Psoas muscle (tissue), 8 donors: Measurements from ENCODE around the gene PGAP6. TPM values are rescaled to one million over a fixed set of nuclear protein-coding genes. Genes with fewer than 3 reads are reported as not detected.

Source experiments
- ATAC-seq, 4 donors: fragments of 200-7000 bp; cut with Tn5 transposase; one replicate each; pipeline ENCODE4 v1.9.1; 2020; ENCODE audit warnings: moderate library complexity in 3 of 4, mild to moderate bottlenecking in 2 of 4
- DNase-seq, 2 donors: peaks; one replicate each; pipeline ENCODE4 v3.0.0-alpha.2; 2020
- H3K27ac ChIP-seq: fragments of 200-600 bp; one replicate; pipeline ENCODE4 v1.8.0; 2022
- H3K27me3 ChIP-seq, 3 donors: fragments of 200-600 bp in 1 of 3; one replicate each; pipeline versions ENCODE4 v1.6.1 to v1.8.0; 2013 to 2022; ENCODE audit warnings: low read length in 2 of 3, mild to moderate bottlenecking in 2 of 3, moderate library complexity in 1 of 3; ENCODE audit not compliant: insufficient read depth in 3 of 3
- H3K36me3 ChIP-seq, 2 donors: fragments of 200-600 bp in 1 of 2; one replicate each; pipeline versions ENCODE4 v1.6.1 to v1.8.0; 2013 to 2022; ENCODE audit warnings: low read depth in 1 of 2, mild to moderate bottlenecking in 1 of 2, moderate library complexity in 1 of 2; ENCODE audit not compliant: insufficient read depth in 1 of 2
- H3K4me1 ChIP-seq: fragments of 200-600 bp; one replicate; pipeline ENCODE4 v1.8.0; 2022
- H3K4me3 ChIP-seq: fragments of 200-600 bp; one replicate; pipeline ENCODE4 v1.8.0; 2022; ENCODE audit warnings: mild to moderate bottlenecking
- H3K9me3 ChIP-seq: fragments of 200-600 bp; one replicate; pipeline ENCODE4 v1.8.0; 2022
- CTCF ChIP-seq: fragments of 200-600 bp; IDR thresholded peaks from one replicate; pipeline ENCODE4 v1.8.0; 2022; ENCODE audit warnings: antibody characterized with exemption
- WGBS, 3 donors: extraction: QIAGEN DNeasy Blood & Tissue Kit; methylation state at CpG; one replicate each; pipeline versions ENCODE4 v1.1.6 to v1.1.7; 2013; 5-methylcytosine and 5-hydroxymethylcytosine counted together
- intact Hi-C, 2 donors: fragments of 100-400 bp; cut with DNase I; formaldehyde crosslinking; loops; one replicate each; pipeline versions ENCODE4 v1.11.0 to v1.14.2; 2022
- polyA plus RNA-seq, 3 donors: library from polyadenylated mRNA; stranded (reverse); fragments of 200-250 nt; gene quantifications; one replicate each; pipeline ENCODE4 v1.2.3, GENCODE V29; 2013
- total RNA-seq, 4 donors: library from RNA; stranded (reverse); fragmentation: NEBNext Ultra II Directional in 2 of 4; extraction: Animal tissue kit (Norgen Biotek cat#: 25700) in 2 of 4; gene quantifications; one replicate each; pipeline versions ENCODE4 v1.2.1 to v1.2.4, GENCODE V29; 2021 to 2023
- donor health status: healthy with polysubstance abuse.
- donor health status: DM: no; HTN: no; CAD: no; lungs with moderate emphysema.
- donor health status: Bipolar disorder and iron deficiency.
- donor health status: healthy.
- donor health status: DM: yes; HTN: yes; CAD: no.
- donor health status: DM: no; HTN: no; CAD: no.
- donor health status: DM: no; HTN: no; CAD: no.
- donor health status: DM: yes; HTN: yes; CAD: no.

The PGAP6 gene
- total and polyA plus RNA-seq, 7 donors: 26.0 to 46.9 (median 33.8) TPM

DNA sequence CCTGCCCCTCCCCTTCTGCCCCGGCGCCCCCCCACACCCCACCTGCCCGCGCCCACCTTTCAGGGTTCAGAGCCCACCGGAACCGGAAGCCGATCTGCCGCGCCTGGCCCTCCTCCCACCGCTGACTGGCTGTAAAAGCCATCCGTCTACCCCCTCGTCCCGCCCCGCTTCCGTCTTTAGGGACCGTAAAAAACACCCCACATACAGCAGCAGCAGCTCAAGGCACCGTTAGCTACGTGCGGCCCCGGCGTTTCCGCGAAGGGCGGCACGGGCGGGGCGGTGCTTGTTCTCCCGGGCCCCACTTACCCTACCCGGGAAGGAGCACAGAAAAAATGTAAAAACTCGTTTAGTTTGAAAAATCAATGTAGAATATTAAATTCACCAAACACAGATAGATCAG lies 11.3 kb downstream of the PGAP6 start, which contains the start of gene MRPL28:
Gene MRPL28, minus strand, starts transcription at position 96 of the 400 bp plus-strand sequence. CDS start 320 bp downstream, outside the sequence.
- H3K27ac ChIP-seq: peak within 1 kb of the TSS; percentile 67
- no peak for TF ChIP-seq CTCF
- H3K9me3 ChIP-seq: no peaks in the 10 kb centered on the region
- 0% methylated on average over 26 to 30 of the region's 30 CpGs for WGBS, 3 donors
- ATAC-seq (peak; percentile 94 to 98 (median 96)), DNase-seq (peak; percentile 94 to 97)
- H3K27me3 ChIP-seq: no peaks in the 10 kb centered on the region
- intact Hi-C loops: no loop called here
- peaks cover 4 to 72% of the 10 kb centered on the region in 2 donors for H3K36me3 ChIP-seq
- H3K4me1 ChIP-seq: peaks cover 13% of the 10 kb centered on the region
- peak within 1 kb of the TSS; percentile 60 for H3K4me3 ChIP-seq

GRCh38 chr16:369866-370436 lies 11.8 kb downstream of the PGAP6 start:
- ATAC-seq (peak in 3 of 4 donors; percentile 44 to 74 (median 48)), DNase-seq (no peak)
- Histone ChIP-seq H3K27me3 (no peaks in the 10 kb centered on the region), H3K27ac (no peak overlapping the region), H3K36me3 (peaks cover 4 to 67% of the 10 kb centered on the region in 2 donors), H3K9me3 (no peaks in the 10 kb centered on the region), H3K4me1 (peaks cover 13% of the 10 kb centered on the region), H3K4me3 (peak overlapping the region; percentile 60)
- 26 to 30% (median 29%) methylated on average over 36 to 44 of the region's 44 CpGs for WGBS, 3 donors
- TF ChIP-seq CTCF: no peak
- intact Hi-C loops: no loop called here

GRCh38 chr16:369275-369865 lies 12.4 kb downstream of the PGAP6 start:
- H3K4me1 ChIP-seq: peaks cover 13% of the 10 kb centered on the region
- ATAC-seq (no peak), DNase-seq (no peak)
- intact Hi-C loops: no loop called here
- H3K27me3 ChIP-seq: peaks cover 0 to 5% (median 0%) of the 10 kb centered on the region in 3 donors
- peak overlapping the region; percentile 60 for H3K4me3 ChIP-seq
- no peak overlapping the region for H3K27ac ChIP-seq
- H3K36me3 ChIP-seq: peaks cover 4 to 61% of the 10 kb centered on the region in 2 donors
- 83 to 84% (median 84%) methylated on average over 20 of the region's 20 CpGs for WGBS, 3 donors
- no peaks in the 10 kb centered on the region for H3K9me3 ChIP-seq
- no peak for TF ChIP-seq CTCF

GRCh38 chr16:368388-369158 lies 13.2 kb downstream of the PGAP6 start:
- H3K36me3 ChIP-seq: peaks cover 4 to 53% of the 10 kb centered on the region in 2 donors
- DNase-seq: no peak

More at GRCh38 chr16:368388-369158, 13.2 kb downstream of the PGAP6 start:
- TF ChIP-seq CTCF: no peak
- Histone ChIP-seq H3K27ac (no peak overlapping the region), H3K9me3 (no peaks in the 10 kb centered on the region), H3K4me3 (no peak overlapping the region), H3K4me1 (peaks cover 13% of the 10 kb centered on the region), H3K27me3 (peaks cover 0 to 11% (median 2%) of the 10 kb centered on the region in 3 donors)
- 91 to 93% (median 93%) methylated on average over 25 to 29 of the region's 29 CpGs for WGBS, 3 donors
- ATAC-seq: no peak
- intact Hi-C loops: no loop called here
